OCI-LY1 (cell line): Measurements from ENCODE around the gene IRF7.

ENCODE experiments used
- H2AFZ ChIP-seq: fragments of 200-600 bp; sonication (generic), shearing (Covaris generic); 2 replicates; pipeline ENCODE4 v1.6.0; 2014; ENCODE audit warnings: antibody characterized with exemption, mild to moderate bottlenecking, low read length
- H3F3A ChIP-seq: fragments of 200-600 bp; sonication (generic), shearing (Covaris generic); 2 replicates; pipeline ENCODE4 v1.6.0; 2014; ENCODE audit warnings: mild to moderate bottlenecking, antibody characterized with exemption, low read length, moderate library complexity; ENCODE audit not compliant: insufficient read depth
- H3K27ac ChIP-seq: fragments of 200-600 bp; sonication (generic); 2 replicates; pipeline ENCODE4 v1.5.1; 2014; ENCODE audit warnings: low read length, mixed run types, mild to moderate bottlenecking, low read depth; ENCODE audit not compliant: poor library complexity, severe bottlenecking
- H3K27me3 ChIP-seq: fragments of 200-600 bp; sonication (generic); 2 replicates; pipeline ENCODE4 v1.6.0; 2014; ENCODE audit warnings: antibody characterized with exemption, mild to moderate bottlenecking, low read length, moderate library complexity; ENCODE audit not compliant: insufficient read depth
- H3K36me3 ChIP-seq: fragments of 200-600 bp; sonication (generic); 2 replicates; pipeline ENCODE4 v1.6.1; 2014; ENCODE audit warnings: mild to moderate bottlenecking, antibody characterized with exemption, low read length, moderate library complexity, mixed read lengths; ENCODE audit not compliant: insufficient read depth
- H3K4me1 ChIP-seq: fragments of 200-600 bp; sonication (generic); 2 replicates; pipeline ENCODE4 v1.5.1; 2014; ENCODE audit warnings: mild to moderate bottlenecking, low read length, moderate library complexity; ENCODE audit not compliant: insufficient read depth, severe bottlenecking
- H3K4me2 ChIP-seq: fragments of 200-600 bp; sonication (generic), shearing (Covaris generic); 2 replicates; pipeline ENCODE4 v1.6.1; 2014; ENCODE audit warnings: low read length
- H3K4me3 ChIP-seq: fragments of 200-600 bp; sonication (generic); 2 replicates; pipeline ENCODE4 v1.5.1; 2014; ENCODE audit warnings: low read length, low read depth, mild to moderate bottlenecking, mixed read lengths; ENCODE audit not compliant: poor library complexity, severe bottlenecking
- H3K79me2 ChIP-seq: fragments of 200-600 bp; shearing (Covaris generic); 2 replicates; pipeline ENCODE4 v1.6.1; 2016; ENCODE audit warnings: mixed run types, low read length, mixed read lengths; ENCODE audit not compliant: insufficient read depth
- H3K9ac ChIP-seq: fragments of 200-600 bp; sonication (generic), shearing (Covaris generic); 2 replicates; pipeline ENCODE4 v1.6.1; 2014; ENCODE audit warnings: mild to moderate bottlenecking, low read length, mixed read lengths
- H3K9me2 ChIP-seq: fragments of 200-600 bp; sonication (generic), shearing (Covaris generic); 2 replicates; pipeline ENCODE4 v1.6.1; 2014; ENCODE audit warnings: low read depth, mild to moderate bottlenecking, low read length, mixed read lengths
- H3K9me3 ChIP-seq: fragments of 200-600 bp; shearing (Covaris generic); 2 replicates; pipeline ENCODE4 v1.6.1; 2014; ENCODE audit warnings: low read length, mixed read lengths
- H4K20me1 ChIP-seq: fragments of 200-600 bp; sonication (generic), shearing (Covaris generic); 2 replicates; pipeline ENCODE4 v1.6.0; 2016; ENCODE audit warnings: mild to moderate bottlenecking, low read length; ENCODE audit not compliant: insufficient read depth
- CTCF ChIP-seq: fragments of 200-600 bp; sonication (generic), shearing (Covaris generic); IDR thresholded peaks from 2 replicates; pipeline ENCODE4 v1.5.1; 2017; ENCODE audit warnings: mild to moderate bottlenecking, antibody characterized with exemption, low read length, moderate library complexity, mixed read lengths
- EZH2 ChIP-seq: fragments of 200-600 bp; sonication (generic), shearing (Covaris generic); IDR thresholded peaks from 2 replicates; pipeline ENCODE4 v1.8.0; 2017; ENCODE audit warnings: borderline replicate concordance, mixed run types, mild to moderate bottlenecking, antibody characterized with exemption, low read length, moderate library complexity, mixed read lengths

The IRF7 gene

GRCh38 chr11:579830-580601 is 35.7 kb downstream of the IRF7 start:
- Histone ChIP-seq H3K36me3 (peaks cover 30% of the 10 kb centered on the region), H3K9me2 (no peaks in the 10 kb centered on the region), H3K4me2 (no peak overlapping the region; the same call in 1 of the 2 replicates), H3F3A (no peaks in the 10 kb centered on the region), H4K20me1 (no peaks in the 10 kb centered on the region), H3K27ac (no peak overlapping the region), H3K4me1 (peaks cover 36% of the 10 kb centered on the region), H3K9me3 (no peaks in the 10 kb centered on the region), H3K9ac (no peak overlapping the region), H3K27me3 (no peaks in the 10 kb centered on the region), H3K4me3 (no peak overlapping the region), H3K79me2 (peaks cover 50% of the 10 kb centered on the region), H2AFZ (no peak overlapping the region)
- TF ChIP-seq CTCF: no peak
- TF ChIP-seq EZH2: no peak

DNA sequence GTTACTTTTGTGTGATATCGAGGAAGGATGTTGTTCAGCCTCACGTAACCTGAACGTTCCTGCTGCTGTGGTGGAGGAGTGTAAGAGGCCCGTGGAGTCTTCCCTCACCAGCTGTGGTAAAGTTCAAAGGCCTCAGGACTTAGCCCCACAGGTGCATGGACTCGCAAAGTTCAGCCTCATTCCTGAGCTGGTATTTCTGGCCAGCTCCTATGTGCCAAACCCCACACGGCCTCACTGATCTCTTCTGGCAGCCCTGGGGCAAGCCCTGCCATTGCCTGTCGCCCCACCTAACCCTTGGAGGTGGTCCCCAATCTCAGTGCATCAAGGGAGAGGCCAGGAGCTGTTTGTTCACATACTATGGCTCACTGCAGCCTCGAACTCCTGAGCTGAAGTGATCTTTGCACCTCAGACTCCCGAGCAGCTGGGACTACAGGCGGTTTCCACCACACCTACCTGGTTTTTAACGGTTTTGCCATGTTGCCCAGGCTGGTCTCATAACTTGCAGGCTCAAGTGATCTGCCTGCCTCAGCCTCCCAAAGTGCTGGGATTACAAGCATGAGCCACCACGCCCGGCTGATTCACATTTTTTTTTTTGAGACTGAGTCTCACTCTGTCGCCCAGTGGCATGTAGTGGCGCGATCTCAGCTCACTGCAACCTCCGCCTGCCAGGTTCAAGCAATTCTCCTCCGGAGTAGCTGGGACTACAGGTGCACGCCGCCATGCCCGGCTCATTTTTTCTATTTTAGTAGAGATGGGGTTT is 37.3 kb downstream of the IRF7 start:
- no peaks in the 10 kb centered on the region for H3K9me2 ChIP-seq
- H3K9me3 ChIP-seq: no peaks in the 10 kb centered on the region
- no peak overlapping the region for H2AFZ ChIP-seq
- H3K27ac ChIP-seq: peak overlapping the region; percentile 55
- peak overlapping the region; percentile 99; the same call in 1 of the 2 replicates for H3K9ac ChIP-seq
- H3K4me1 ChIP-seq: peaks cover 47% of the 10 kb centered on the region
- TF ChIP-seq EZH2 (no peak), CTCF (no peak)
- peak overlapping the region; percentile 99 for H3K4me3 ChIP-seq
- H3K79me2 ChIP-seq: peaks cover 50% of the 10 kb centered on the region
- H3K36me3 ChIP-seq: peaks cover 19% of the 10 kb centered on the region
- H4K20me1 ChIP-seq: no peaks in the 10 kb centered on the region
- peak overlapping the region; percentile 93 for H3K4me2 ChIP-seq
- H3K27me3 ChIP-seq: no peaks in the 10 kb centered on the region
- H3F3A ChIP-seq: no peaks in the 10 kb centered on the region

- Histone ChIP-seq H3K4me1 (peaks cover 47% of the 10 kb centered on the region), H3K9me3 (no peaks in the 10 kb centered on the region), H2AFZ (no peak overlapping the region), H3K27me3 (no peaks in the 10 kb centered on the region), H4K20me1 (no peaks in the 10 kb centered on the region), H3K27ac (no peak overlapping the region), H3K9me2 (no peaks in the 10 kb centered on the region), H3F3A (no peaks in the 10 kb centered on the region), H3K4me3 (peak overlapping the region; percentile 99), H3K36me3 (peaks cover 13% of the 10 kb centered on the region), H3K79me2 (peaks cover 50% of the 10 kb centered on the region), H3K4me2 (peak overlapping the region; percentile 93), H3K9ac (peak overlapping the region; percentile 99)
- TF ChIP-seq EZH2 (no peak), CTCF (no peak)
Measured at GRCh38 chr11:577611-577894, 38.2 kb downstream of the IRF7 start.
